Endodermal cell (in vitro differentiated cells): ENCODE measurements around the gene LSM7. TPM values are rescaled to one million over a fixed set of nuclear protein-coding genes. Genes with fewer than 3 reads are reported as not detected.
A peak's percentile ranks its signal among the peaks of the same experiment; 100 is the strongest.

Experiments used
- DNase-seq: peaks from one replicate; pipeline ENCODE4 v3.0.0-alpha.2; 2017
- H3K27ac ChIP-seq: 2 replicates; pipeline ENCODE4 v1.5.1; 2013; ENCODE audit warnings: mild to moderate bottlenecking, low read depth, low read length, moderate library complexity
- H3K27me3 ChIP-seq: 2 replicates; pipeline ENCODE4 v1.6.1; 2013; ENCODE audit warnings: mild to moderate bottlenecking, low read length, moderate library complexity; ENCODE audit not compliant: insufficient read depth, control insufficient read depth, poor library complexity, severe bottlenecking
- H3K36me3 ChIP-seq: 2 replicates; pipeline ENCODE4 v1.7.0; 2013; ENCODE audit warnings: mild to moderate bottlenecking, low read length, moderate library complexity; ENCODE audit not compliant: control insufficient read depth, insufficient read depth
- H3K4me1 ChIP-seq: one replicate; pipeline ENCODE4 v1.7.0; 2013; ENCODE audit warnings: low read length; ENCODE audit not compliant: control insufficient read depth, insufficient read depth
- H3K4me3 ChIP-seq: 2 replicates; pipeline ENCODE4 v1.5.1; 2013; ENCODE audit warnings: mild to moderate bottlenecking, low read length, moderate library complexity
- H3K9ac ChIP-seq: 2 replicates; pipeline ENCODE4 v1.6.1; 2013; ENCODE audit warnings: mild to moderate bottlenecking, low read length, moderate library complexity; ENCODE audit not compliant: poor library complexity, severe bottlenecking; ENCODE audit errors: extremely low read depth
- H3K9me3 ChIP-seq: 2 replicates; pipeline ENCODE4 v1.6.1; 2013; ENCODE audit warnings: mild to moderate bottlenecking, low read length, moderate library complexity; ENCODE audit not compliant: control insufficient read depth
- H3K27ac Mint-ChIP-seq: 2 replicates; pipeline ENCODE4 v1.8.0; 2020; ENCODE audit warnings: mixed read lengths
- H3K27me3 Mint-ChIP-seq: 2 replicates; pipeline ENCODE4 v1.8.0; 2021; ENCODE audit warnings: mild to moderate bottlenecking, mixed read lengths; ENCODE audit not compliant: insufficient read depth
- H3K36me3 Mint-ChIP-seq: 2 replicates; pipeline ENCODE4 v1.8.0; 2020; ENCODE audit warnings: low read depth, mixed read lengths
- H3K4me1 Mint-ChIP-seq: 2 replicates; pipeline ENCODE4 v1.8.0; 2020; ENCODE audit warnings: mixed read lengths
- H3K4me3 Mint-ChIP-seq: 2 replicates; pipeline ENCODE4 v1.8.0; 2020; ENCODE audit warnings: mild to moderate bottlenecking, moderate library complexity, mixed read lengths
- H3K9me3 Mint-ChIP-seq: 2 replicates; pipeline ENCODE4 v1.8.0; 2020; ENCODE audit warnings: mild to moderate bottlenecking, mixed read lengths
- CTCF ChIP-seq: fragments of 200-600 bp; sonication (generic); conservative IDR thresholded peaks from 2 replicates; pipeline ENCODE4 v1.5.0; 2021; ENCODE audit warnings: antibody characterized with exemption, mild to moderate bottlenecking
- WGBS, 2 experiments: methylation state at CpG; one replicate each; pipeline versions ENCODE4 v1.1.5 to v1.1.7; 2013; ENCODE audit warnings: missing lambda C conversion rate in 2 of 2, mixed read lengths in 1 of 2; ENCODE audit not compliant: insufficient coverage in 1 of 2, insufficient read length in 1 of 2; 5-methylcytosine and 5-hydroxymethylcytosine counted together
- total RNA-seq, 2 donors: library from RNA; stranded (reverse); fragmentation: NEBNext Ultra II Directional in 1 of 2; extraction: Animal tissue kit (Norgen Biotek cat#: 25700) in 1 of 2; gene quantifications; 2 replicates in 1 of 2; 3 replicates in 1 of 2; pipeline ENCODE4 v1.2.1, GENCODE V29; 2021

Gene LSM7
- total RNA-seq, 2 donors from 2014 or later: 141 to 149 TPM

GRCh38 chr19:2354670-2355069 lies 26.3 kb upstream of the LSM7 start:
- Histone ChIP-seq H3K36me3 (peaks cover 6% of the 10 kb centered on the region), H3K4me1 (no peaks in the 10 kb centered on the region), H3K9ac (no peak overlapping the region), H3K27me3 (peaks cover 16% of the 10 kb centered on the region), H3K4me3 (no peak overlapping the region), H3K9me3 (no peaks in the 10 kb centered on the region), H3K27ac (no peak overlapping the region)
- Mint-ChIP-seq H3K4me3 (no peak overlapping the region), H3K27me3 (peaks cover 12% of the 10 kb centered on the region), H3K4me1 (no peaks in the 10 kb centered on the region), H3K27ac (no peak overlapping the region), H3K9me3 (no peaks in the 10 kb centered on the region), H3K36me3 (peaks cover 2% of the 10 kb centered on the region)
- 89 to 93% methylated on average over 15 to 17 of the region's 17 CpGs for WGBS, 2 experiments
- TF ChIP-seq CTCF: no peak
- DNase-seq: no peak

- TF ChIP-seq CTCF: no peak
- H3K4me3 ChIP-seq: no peak overlapping the region
- Mint-ChIP-seq H3K4me3 (no peak overlapping the region), H3K36me3 (peaks cover 2% of the 10 kb centered on the region), H3K4me1 (no peaks in the 10 kb centered on the region), H3K27me3 (peaks cover 10% of the 10 kb centered on the region), H3K27ac (no peak overlapping the region), H3K9me3 (no peaks in the 10 kb centered on the region)
- H3K36me3 ChIP-seq: peaks cover 6% of the 10 kb centered on the region
- no peak overlapping the region for H3K27ac ChIP-seq
- DNase-seq: peak; percentile 43
- no peak overlapping the region for H3K9ac ChIP-seq
- 94% methylated on average over 26 to 34 of the region's 34 CpGs for WGBS, 2 experiments
- peaks cover 12% of the 10 kb centered on the region for H3K27me3 ChIP-seq
- no peaks in the 10 kb centered on the region for H3K9me3 ChIP-seq
- H3K4me1 ChIP-seq: no peaks in the 10 kb centered on the region
Observed at GRCh38 chr19:2353887-2354592, 25.7 kb upstream of the LSM7 start.

GRCh38 chr19:2353159-2353886 lies 24.9 kb upstream of the LSM7 start:
- H3K9me3 Mint-ChIP-seq: no peaks in the 10 kb centered on the region
- H3K27ac ChIP-seq: no peak overlapping the region
- H3K9ac ChIP-seq: no peak overlapping the region
- peaks cover 3% of the 10 kb centered on the region for H3K27me3 Mint-ChIP-seq
- no peaks in the 10 kb centered on the region for H3K9me3 ChIP-seq
- peaks cover 6% of the 10 kb centered on the region for H3K36me3 ChIP-seq
- no peak overlapping the region for H3K4me3 ChIP-seq
- peaks cover 2% of the 10 kb centered on the region for H3K36me3 Mint-ChIP-seq
- no peaks in the 10 kb centered on the region for H3K4me1 Mint-ChIP-seq
- no peak overlapping the region for H3K27ac Mint-ChIP-seq
- no peaks in the 10 kb centered on the region for H3K4me1 ChIP-seq
- peaks cover 5% of the 10 kb centered on the region for H3K27me3 ChIP-seq
- TF ChIP-seq CTCF: no peak
- 87 to 92% methylated on average over 25 to 45 of the region's 45 CpGs for WGBS, 2 experiments
- H3K4me3 Mint-ChIP-seq: no peak overlapping the region
- DNase-seq: no peak
